OCI-LY3 (cell line): ENCODE results near the gene CEACAM5.

Experiments used
- CTCF ChIP-seq: fragments of 200-600, 300-600 bp; sonication (generic); IDR thresholded peaks from 2 replicates; pipeline ENCODE4 v1.5.1; 2014; ENCODE audit warnings: antibody characterized with exemption, low read length, low read depth
- EZH2phosphoT487 ChIP-seq: fragments of 200-600 bp; shearing (Covaris generic); IDR thresholded peaks from 2 replicates; pipeline ENCODE4 v1.6.1; 2018; ENCODE audit warnings: antibody characterized with exemption, mixed run types, low read depth

DNA sequence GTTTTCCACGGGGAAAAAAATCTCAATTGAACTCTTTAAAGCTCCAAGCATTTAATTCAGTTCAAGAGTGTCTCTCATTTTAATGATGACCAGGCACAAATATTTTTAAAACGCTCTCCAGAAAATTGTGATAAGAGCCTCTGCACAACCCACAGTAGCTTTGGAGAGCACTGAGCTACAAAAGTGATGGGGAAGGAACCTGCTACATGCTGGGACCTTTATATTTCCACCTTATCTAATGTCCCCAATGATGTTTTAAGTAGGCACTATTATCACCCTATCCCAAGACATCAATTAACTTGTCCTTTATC is 32.8 kb downstream of the CEACAM5 start:
- TF ChIP-seq CTCF (no peak), EZH2phosphoT487 (no peak)
